Stimulated activated CD8-positive, alpha-beta memory T cell treated with anti-CD3 and anti-CD28 coated beads, Interleukin-12 subunit alpha, Interleukin-12 subunit beta, amount 100 ng/mL, for 24 hours (primary cell): ENCODE results near the gene PDE6G.

Experiments
- DNase-seq: peaks from one replicate; pipeline ENCODE4 v3.0.0-alpha.2; 2020; ENCODE audit errors: extremely low read depth

The PDE6G gene

GRCh38 chr17:81662002-81662401 lies 5.7 kb upstream of the PDE6G start:
- no peak for DNase-seq

GRCh38 chr17:81660441-81660840 lies 4.1 kb upstream of the PDE6G start:
- DNase-seq = no peak

- DNase-seq = no peak
Measured at GRCh38 chr17:81659038-81659437, 2.7 kb upstream of the PDE6G start.

- DNase-seq = no peak
Measured at GRCh38 chr17:81656835-81657234, 493 bp upstream of the PDE6G start.

- DNase-seq = no peak
Measured at GRCh38 chr17:81655378-81656117, 794 bp downstream of the PDE6G start.

GRCh38 chr17:81652906-81653771 lies 3.2 kb downstream of the PDE6G start:
- no peak for DNase-seq

GRCh38 chr17:81651692-81652091 lies 4.7 kb downstream of the PDE6G start:
- no peak for DNase-seq

- no peak for DNase-seq
Measured at GRCh38 chr17:81650951-81651350, 5.4 kb downstream of the PDE6G start.

- DNase-seq = no peak
Measured at GRCh38 chr17:81648707-81649085, 7.6 kb downstream of the PDE6G start.

GRCh38 chr17:81648013-81648706 lies 8.2 kb downstream of the PDE6G start:
- DNase-seq = no peak

- no peak for DNase-seq
Measured at GRCh38 chr17:81647640-81648012, 8.7 kb downstream of the PDE6G start.

- no peak for DNase-seq
Measured at GRCh38 chr17:81646869-81647600, 9.3 kb downstream of the PDE6G start.

GRCh38 chr17:81644976-81645952 lies 11.1 kb downstream of the PDE6G start:
- DNase-seq = no peak

GRCh38 chr17:81644496-81644895 lies 11.8 kb downstream of the PDE6G start:
- DNase-seq = no peak

- DNase-seq = no peak
Measured at GRCh38 chr17:81641825-81642489, 14.4 kb downstream of the PDE6G start.

GRCh38 chr17:81640011-81640410 lies 16.3 kb downstream of the PDE6G start:
- DNase-seq = no peak

GRCh38 chr17:81638683-81639082 lies 17.7 kb downstream of the PDE6G start:
- DNase-seq = no peak

- peak; percentile 59 for DNase-seq
Measured at GRCh38 chr17:81636505-81637288, 19.6 kb downstream of the PDE6G start, which contains the start of the genes NPLOC4 and TSPAN10. NPLOC4 (minus strand) TSS chr17:81637112; CDS start chr17:81636930, 182 bp downstream. TSPAN10 (plus strand) TSS chr17:81637196; CDS start chr17:81642413, 5,217 bp downstream.

GRCh38 chr17:81635973-81636504 lies 20.3 kb downstream of the PDE6G start:
- DNase-seq = no peak
